ENCODE data around the gene ZNF282. TPM values are rescaled to one million over a fixed set of nuclear protein-coding genes. Genes with fewer than 3 reads are reported as not detected.
A peak's percentile ranks its signal among the peaks of the same experiment; 100 is the strongest.
"Not testable (repeated sequence)": the region's sequence is repeated elsewhere in the genome, so short reads cannot be mapped to it uniquely, and the experiment has no call there.

Gene ZNF282
- total RNA-seq, 1 experiment from 2014 or later = 22.6 TPM

DNA sequence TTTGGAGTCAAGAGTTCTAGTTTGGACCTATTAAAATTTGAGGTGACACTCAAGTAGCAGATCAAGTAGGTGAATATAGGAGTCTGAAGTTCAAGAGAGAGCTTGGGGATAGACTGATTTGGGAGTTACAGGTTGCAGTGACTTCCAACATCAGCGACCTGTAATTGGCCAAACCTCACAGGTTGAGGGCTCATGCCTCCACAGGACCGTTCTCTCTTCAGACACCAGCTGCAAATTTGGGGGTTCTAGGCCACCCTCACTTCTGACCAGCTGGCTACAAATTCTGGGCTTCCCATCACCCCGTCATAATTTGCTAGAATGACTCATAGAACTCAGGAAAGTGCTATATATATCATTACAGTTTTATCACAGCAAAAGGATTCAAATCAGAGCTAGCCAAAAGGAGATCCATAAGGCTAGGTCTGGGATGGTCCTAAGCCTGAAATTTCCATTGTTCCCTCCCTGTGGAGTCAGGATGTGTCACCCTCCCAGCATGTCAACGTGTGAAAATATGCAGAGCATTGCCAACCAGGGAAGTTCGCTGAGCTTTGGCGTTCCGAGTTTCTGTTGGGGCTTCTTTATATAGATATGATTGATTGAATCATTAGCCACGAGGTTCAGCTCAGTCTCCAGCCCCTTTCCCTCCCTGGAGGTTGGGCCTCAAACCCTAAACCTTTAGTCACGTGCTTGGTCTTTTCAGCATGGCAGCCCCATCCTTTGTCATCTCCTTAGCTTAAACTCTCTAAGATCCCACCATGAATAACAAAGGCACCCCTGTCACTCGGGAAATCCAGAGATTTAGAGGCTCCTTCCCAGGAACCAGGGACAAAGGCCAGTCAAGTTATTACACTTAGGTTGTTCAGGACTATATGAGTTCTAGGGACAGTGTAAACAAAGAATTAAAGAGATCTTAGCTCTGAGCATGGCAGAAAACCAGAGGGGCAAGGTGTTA lies 23.4 kb downstream of the ZNF282 start:
- in situ Hi-C loops (cut with HindIII; ENCODE audit: low sequenced_read_pairs) = no loop called here

DNA sequence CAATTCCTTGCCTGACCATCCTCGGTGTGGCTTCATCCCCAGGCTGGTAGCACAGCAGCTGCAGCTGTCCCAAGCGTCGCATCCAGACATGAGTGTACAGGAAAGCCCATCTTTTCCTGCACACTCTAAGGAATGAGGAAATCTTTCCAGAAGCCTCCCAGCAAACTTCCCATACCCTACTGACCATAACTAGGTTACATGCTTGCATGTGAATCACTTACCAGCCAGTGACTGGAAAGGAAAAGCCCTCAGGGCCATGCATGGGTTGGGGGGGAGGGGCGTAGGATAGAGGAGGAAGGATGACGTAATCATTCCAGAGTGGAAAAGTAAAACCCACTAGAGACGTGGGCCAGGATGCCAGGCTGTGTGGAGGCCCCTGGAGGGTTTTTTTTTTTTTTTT lies 25.2 kb downstream of the ZNF282 start:
- no peak for DNase-seq (ENCODE audit: low spot score)
- in situ Hi-C loops (cut with HindIII; ENCODE audit: low sequenced_read_pairs) = no loop called here

More for the DNA sequence above, 23.4 kb downstream of the ZNF282 start:
- no peak for DNase-seq (ENCODE audit: low spot score)

DNA sequence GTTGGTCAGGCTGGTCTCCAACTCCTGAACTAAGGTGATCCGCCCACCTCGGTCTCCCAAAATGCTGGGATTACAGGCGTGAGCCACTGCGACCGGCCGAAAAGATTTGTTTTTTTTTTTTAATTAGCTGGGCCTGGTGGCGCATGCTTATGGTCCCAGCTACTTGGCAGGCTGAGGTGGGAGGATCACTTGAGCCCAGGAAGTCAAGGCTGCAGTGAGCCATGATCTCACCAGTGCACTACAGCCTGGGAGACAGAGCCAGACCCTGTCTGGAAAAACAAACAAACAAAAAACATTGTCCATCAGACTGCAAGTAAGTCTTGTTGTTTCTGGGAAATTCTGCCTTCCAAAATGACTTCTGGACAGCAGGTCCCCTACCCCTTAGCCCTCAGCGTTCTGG lies 27.8 kb downstream of the ZNF282 start:
- DNase-seq (ENCODE audit: low spot score) = no peak
- in situ Hi-C loops (cut with HindIII; ENCODE audit: low sequenced_read_pairs) = no loop called here

DNA sequence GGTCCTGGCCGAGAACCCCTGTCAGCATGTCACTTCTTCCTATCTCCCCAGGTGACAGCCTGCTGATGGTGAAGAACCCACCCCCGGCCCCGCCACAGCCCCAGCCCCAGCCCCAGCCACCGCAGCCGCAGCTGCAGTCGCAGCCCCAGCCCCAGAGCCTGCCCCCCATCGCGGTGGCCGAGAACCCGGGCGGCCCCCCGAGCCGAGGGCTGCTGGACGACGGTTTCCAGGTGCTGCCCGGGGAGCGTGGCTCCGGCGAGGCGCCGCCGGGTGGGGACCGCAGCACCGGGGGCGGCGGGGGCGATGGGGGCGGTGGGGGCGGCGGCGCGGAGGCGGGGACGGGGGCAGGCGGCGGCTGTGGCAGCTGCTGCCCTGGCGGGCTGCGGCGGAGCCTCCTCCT lies 28.4 kb downstream of the ZNF282 start:
- in situ Hi-C loops (cut with HindIII; ENCODE audit: low sequenced_read_pairs) = no loop called here

GRCh38 chr7:149224352-149224751 lies 29.0 kb downstream of the ZNF282 start:
- DNase-seq (ENCODE audit: low spot score) = no peak
- in situ Hi-C loops (cut with HindIII; ENCODE audit: low sequenced_read_pairs) = no loop called here

More for the DNA sequence above, 28.4 kb downstream of the ZNF282 start:
- no peak for DNase-seq (ENCODE audit: low spot score)

DNA sequence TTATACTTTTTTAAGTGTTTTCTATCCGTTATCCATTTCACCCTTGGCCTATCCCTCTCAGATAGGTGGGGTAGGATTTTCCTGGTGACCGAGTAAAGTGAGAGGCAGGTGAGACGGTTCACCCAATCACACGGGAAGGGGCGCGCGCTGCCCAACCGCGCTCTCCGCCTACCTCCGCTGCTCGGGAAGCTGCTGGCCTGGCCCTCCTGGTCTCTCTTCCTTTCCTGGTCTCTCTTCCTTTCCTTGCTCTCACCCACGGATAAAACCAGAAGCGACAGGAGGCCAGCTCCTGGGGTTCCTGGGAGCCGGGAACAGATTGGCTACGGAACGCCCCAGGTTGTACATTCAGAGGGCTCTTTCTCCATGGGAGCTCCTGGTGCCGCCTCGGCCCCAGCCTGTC lies 29.8 kb downstream of the ZNF282 start:
- DNase-seq (ENCODE audit: low spot score) = no peak
- in situ Hi-C loops (cut with HindIII; ENCODE audit: low sequenced_read_pairs) = no loop called here

GRCh38 chr7:149225656-149226055 lies 30.3 kb downstream of the ZNF282 start:
- in situ Hi-C loops (cut with HindIII; ENCODE audit: low sequenced_read_pairs) = no loop called here
- DNase-seq (ENCODE audit: low spot score) = no peak

- DNase-seq (ENCODE audit: low spot score); in situ Hi-C loops (cut with HindIII; ENCODE audit: low sequenced_read_pairs): not testable (repeated sequence)
Observed at GRCh38 chr7:149226366-149226765, 31.0 kb downstream of the ZNF282 start.

GRCh38 chr7:149226840-149227494 lies 31.6 kb downstream of the ZNF282 start:
- DNase-seq (ENCODE audit: low spot score) = no peak
- in situ Hi-C loops (cut with HindIII; ENCODE audit: low sequenced_read_pairs) = no loop called here

DNA sequence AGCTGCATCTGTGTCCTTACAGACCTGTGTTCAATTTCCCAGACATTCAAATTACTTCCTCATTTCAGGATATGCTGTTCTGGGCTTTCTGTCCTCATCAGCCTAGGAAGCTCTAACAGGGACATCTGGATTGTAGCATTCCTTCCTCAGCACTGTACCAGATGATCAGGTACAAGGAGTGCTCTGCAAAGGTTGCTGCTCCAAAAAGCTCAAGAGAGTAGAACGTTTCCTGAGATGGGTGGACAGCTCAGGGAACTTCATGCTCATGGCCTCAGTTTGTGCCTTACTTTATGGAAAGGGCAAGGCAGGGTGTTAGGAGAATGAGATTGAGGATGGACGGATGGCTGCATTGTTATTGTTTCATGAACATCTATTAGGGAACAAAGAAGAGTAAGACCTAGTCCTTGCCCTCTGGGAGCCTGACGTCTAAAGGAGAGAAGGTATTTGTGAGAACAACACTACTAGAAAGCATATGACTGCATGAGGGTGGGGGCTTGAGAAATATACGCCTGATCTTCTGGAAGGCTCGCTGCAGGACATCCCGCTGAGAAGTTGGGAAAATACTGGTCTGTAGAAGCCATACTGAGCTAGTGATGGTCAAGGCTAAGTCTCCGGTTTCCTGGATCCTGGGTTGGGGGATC lies 33.6 kb downstream of the ZNF282 start:
- DNase-seq (ENCODE audit: low spot score) = no peak
- in situ Hi-C loops (cut with HindIII; ENCODE audit: low sequenced_read_pairs) = no loop called here

DNA sequence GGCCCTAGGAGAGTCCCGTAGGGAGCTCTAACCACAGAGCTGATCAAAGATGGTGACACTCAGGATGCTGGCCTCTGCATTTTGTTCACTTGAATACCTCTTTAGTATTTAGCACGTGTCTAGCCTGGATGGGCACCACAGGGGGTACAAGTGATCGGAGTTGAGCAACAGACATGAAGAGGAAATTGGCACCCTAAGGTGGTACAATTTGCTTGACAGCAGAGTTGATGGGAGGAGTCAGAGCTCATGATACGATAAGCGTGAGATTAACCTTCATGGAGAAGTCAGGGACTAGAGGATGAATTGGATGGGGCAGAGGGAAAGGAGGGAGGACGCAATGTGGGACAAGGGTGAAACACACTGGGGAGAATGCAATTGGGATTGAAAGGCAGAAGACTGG lies 34.2 kb downstream of the ZNF282 start:
- in situ Hi-C loops (cut with HindIII; ENCODE audit: low sequenced_read_pairs) = no loop called here
- no peak for DNase-seq (ENCODE audit: low spot score)

- no peak for DNase-seq (ENCODE audit: low spot score)
Observed at GRCh38 chr7:149232362-149232761, 37.0 kb downstream of the ZNF282 start.

DNA sequence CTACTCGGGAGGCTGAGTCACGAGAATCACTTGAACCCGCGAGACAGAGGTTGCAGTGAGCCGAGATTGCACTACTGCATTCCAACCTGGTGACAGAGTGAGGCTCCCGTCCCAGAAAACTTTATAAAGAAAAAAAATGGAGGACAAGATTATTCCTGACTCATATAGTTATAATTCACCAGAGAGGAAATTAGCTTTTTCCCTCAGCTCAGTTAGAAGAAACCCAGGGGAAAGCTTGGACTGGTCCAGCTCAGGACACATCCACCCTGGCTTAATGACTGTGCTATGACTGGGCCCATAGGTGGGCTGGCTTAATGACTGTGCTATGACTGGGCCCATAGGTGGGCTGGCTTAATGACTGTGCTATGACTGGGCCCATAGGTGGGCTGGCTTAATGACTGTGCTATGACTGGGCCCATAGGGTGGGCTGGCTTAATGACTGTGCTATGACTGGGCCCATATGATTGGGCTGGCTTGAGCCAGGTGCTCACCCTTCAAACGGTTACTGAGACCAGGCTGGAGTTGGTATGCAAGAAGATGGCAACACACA lies 38.4 kb downstream of the ZNF282 start:
- in situ Hi-C loops (cut with HindIII; ENCODE audit: low sequenced_read_pairs); DNase-seq (ENCODE audit: low spot score): not testable (repeated sequence)

More at GRCh38 chr7:149232362-149232761, 37.0 kb downstream of the ZNF282 start:
- in situ Hi-C loops (cut with HindIII; ENCODE audit: low sequenced_read_pairs) = no loop called here

DNA sequence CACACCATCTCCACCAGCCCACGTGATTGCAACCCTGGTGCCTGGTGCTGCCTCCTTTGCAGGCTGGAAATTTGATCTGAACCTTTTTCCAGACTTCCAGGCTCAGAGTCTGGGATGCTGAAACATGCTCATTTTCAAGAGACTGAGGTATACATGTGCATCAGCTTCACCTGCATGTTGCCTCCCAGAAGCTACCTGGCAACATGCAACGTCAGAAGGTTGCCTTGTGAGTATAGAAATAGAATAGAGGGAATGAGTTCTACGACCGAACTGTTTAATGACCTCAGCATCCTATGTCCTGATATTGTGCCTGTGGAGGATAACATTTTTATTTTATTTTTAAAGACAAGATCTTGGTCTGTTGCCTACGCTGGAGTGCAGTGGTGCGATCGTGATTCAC lies 42.2 kb downstream of the ZNF282 start:
- no peak for DNase-seq (ENCODE audit: low spot score)
- in situ Hi-C loops (cut with HindIII; ENCODE audit: low sequenced_read_pairs) = no loop called here

GRCh38 chr7:149238051-149238450 lies 42.7 kb downstream of the ZNF282 start:
- in situ Hi-C loops (cut with HindIII; ENCODE audit: low sequenced_read_pairs) = no loop called here

DNA sequence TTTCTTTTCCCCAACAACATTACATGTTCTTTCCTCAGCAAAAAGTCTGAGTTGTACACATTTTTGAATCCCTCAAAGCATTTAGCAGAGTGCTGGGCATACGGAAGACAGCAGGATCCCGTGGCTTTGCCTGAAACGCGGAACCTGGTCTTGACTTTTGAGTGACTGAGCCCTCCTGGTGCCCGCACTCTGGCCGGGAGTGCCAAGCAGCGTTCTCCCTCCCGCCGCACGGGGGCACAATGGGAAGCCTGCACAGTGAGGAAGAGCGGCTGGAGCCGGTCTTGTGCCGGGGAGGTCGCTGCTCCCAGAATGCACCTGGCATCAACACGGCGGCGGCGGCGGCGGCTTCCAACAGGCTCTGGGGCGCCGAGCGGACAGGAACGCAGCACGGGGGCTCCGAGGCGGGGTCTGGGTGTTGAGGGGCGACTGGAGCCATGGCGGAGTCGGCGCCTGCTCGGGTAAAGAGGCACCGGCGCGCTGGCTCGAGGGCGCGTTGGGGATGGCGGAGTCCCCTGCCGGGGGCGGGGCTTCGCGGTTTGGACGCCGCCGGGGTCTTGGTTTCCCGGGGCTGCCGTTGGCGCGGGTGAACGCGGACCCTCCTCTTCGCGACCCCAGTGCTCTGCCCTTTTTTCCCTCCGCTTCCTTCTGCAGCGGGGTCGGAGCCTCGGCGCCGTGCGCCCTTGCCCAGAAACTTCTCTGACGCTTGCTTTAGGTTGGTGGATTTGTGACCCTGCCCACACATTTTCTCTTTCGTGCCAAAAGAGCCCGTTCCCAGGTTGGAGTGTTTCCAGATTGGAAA lies 44.2 kb downstream of the ZNF282 start, which contains the start of gene ZNF212:
Gene ZNF212 (plus strand): TSS at position 307 of the 799 bp plus-strand sequence. CDS start 128 bp downstream, at position 435.
- in situ Hi-C loops (cut with HindIII; ENCODE audit: low sequenced_read_pairs) = no loop called here
- DNase-seq (ENCODE audit: low spot score) = peak; percentile 92

More at GRCh38 chr7:149238051-149238450, 42.7 kb downstream of the ZNF282 start:
- no peak for DNase-seq (ENCODE audit: low spot score)

DNA sequence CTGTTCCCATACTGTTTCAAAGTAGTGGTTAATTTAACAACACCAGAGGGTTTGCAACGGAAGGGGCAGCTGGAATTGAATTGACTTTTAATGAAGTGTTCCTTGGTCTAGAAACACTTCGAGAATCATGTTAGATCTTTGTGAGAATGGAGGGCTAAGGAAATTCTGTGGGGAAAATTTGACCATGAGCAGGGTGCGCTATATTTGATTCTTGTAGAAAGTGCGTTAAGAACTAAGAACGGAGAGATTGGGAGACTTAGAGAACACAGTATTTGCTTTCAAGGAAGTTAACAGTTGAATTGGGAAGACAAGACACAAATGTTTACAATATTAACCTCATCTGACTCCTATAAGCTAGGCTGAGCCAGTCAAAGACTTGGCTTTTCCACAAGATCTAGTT lies 45.3 kb downstream of the ZNF282 start:
- DNase-seq (ENCODE audit: low spot score) = no peak
- in situ Hi-C loops (cut with HindIII; ENCODE audit: low sequenced_read_pairs) = no loop called here

DNA sequence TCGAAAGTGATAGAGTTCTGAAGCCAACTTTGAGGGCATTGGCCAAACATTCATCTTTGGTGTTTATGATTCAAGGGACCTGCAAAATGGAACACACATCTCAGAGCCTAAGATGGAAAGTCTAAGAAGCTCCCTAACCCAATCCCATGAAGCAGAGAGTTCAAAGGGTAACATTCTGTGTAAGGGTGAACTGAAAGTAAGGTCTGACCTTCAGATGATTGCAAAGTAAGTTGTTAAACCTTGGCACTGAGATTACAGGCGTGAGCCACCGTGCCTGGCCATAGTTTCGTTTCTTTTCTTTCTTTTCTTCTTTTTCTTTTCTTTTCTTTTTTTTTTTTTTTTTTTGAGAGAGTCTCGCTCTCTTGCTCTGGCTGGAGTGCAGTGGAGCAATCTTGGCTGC lies 46.4 kb downstream of the ZNF282 start:
- no peak for DNase-seq (ENCODE audit: low spot score)

DNA sequence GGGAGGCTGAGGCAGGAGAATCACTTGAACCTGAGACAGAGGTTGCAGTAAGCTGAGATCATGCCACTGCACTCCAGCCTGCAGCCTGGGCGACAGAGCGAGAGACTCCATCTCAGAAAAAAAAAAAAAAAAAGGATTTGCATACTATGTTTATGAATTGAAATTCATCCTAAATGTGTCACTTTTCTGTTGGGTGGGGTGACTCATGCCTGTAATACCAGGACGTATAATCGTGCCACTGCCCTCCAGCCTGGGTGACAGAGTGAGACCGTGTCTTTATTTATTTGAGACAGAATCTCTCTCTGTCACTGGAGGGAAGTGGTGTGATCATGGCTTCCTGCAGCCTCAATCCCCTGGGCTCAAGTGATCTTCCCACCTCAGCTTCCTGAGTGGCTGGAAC lies 49.9 kb downstream of the ZNF282 start:
- in situ Hi-C loops (cut with HindIII; ENCODE audit: low sequenced_read_pairs) = no loop called here
- no peak for DNase-seq (ENCODE audit: low spot score)

More for the DNA sequence above, 46.4 kb downstream of the ZNF282 start:
- in situ Hi-C loops (cut with HindIII; ENCODE audit: low sequenced_read_pairs) = no loop called here

Data from G401 (cell line).